PC-3 (cell line): ENCODE data around the gene PPP6R1. TPM values are rescaled to one million over a fixed set of nuclear protein-coding genes. Genes with fewer than 3 reads are reported as not detected.

Experiments used
- ATAC-seq: fragments of 200-7000 bp; cut with Tn5 transposase; 2 replicates; pipeline ENCODE4 v1.9.1; 2020; ENCODE audit warnings: mild to moderate bottlenecking, moderate library complexity
- BruUV-seq: library from RNA; stranded (reverse); fragments of 400-500 nt; replicated peaks from 2 replicates; lab custom pipeline; 2021; lab: Mats Ljungman, UMichigan
- CTCF ChIA-PET: fragments of 300-600 bp; sonication (Branson Sonifier 250); formaldehyde crosslinking; loops from one replicate; lab custom pipeline; 2022; ENCODE audit warnings: antibody characterized with exemption; lab: Charles Lee
- POLR2A ChIA-PET: fragments of 300-600 bp; sonication (Branson Sonifier 250); formaldehyde crosslinking; loops from one replicate; lab custom pipeline; 2022; ENCODE audit warnings: antibody characterized with exemption; ENCODE audit not compliant: unreplicated experiment; lab: Charles Lee
- DNase-seq: peaks from one replicate; pipeline ENCODE4 v3.0.0-alpha.2; 2015
- H2AFZ ChIP-seq: fragments of 300-600 bp; sonication (generic); 2 replicates; pipeline ENCODE4 v1.6.0; 2016; ENCODE audit warnings: antibody characterized with exemption, low read length
- H3F3A ChIP-seq: fragments of 300-600 bp; sonication (generic); one replicate; pipeline ENCODE4 v1.6.0; 2017; ENCODE audit warnings: antibody characterized with exemption, low read length, control low read depth, mild to moderate bottlenecking; ENCODE audit not compliant: unreplicated experiment
- H3K27ac ChIP-seq: fragments of 300-600 bp; sonication (generic); 2 replicates; pipeline ENCODE4 v1.5.1; 2016; ENCODE audit warnings: mild to moderate bottlenecking, low read length
- H3K27me3 ChIP-seq: fragments of 300-600 bp; sonication (generic); 2 replicates; pipeline ENCODE4 v1.6.1; 2016; ENCODE audit warnings: low read length, mixed read lengths
- H3K36me3 ChIP-seq: fragments of 300-600 bp; sonication (generic); 2 replicates; pipeline ENCODE4 v1.6.1; 2016; ENCODE audit warnings: low read depth, mixed run types, low read length, mixed read lengths
- H3K4me1 ChIP-seq: fragments of 300-600 bp; sonication (generic); 2 replicates; pipeline ENCODE4 v1.5.1; 2016; ENCODE audit warnings: low read length; ENCODE audit not compliant: insufficient read depth
- H3K4me2 ChIP-seq: fragments of 300-600 bp; sonication (generic); 2 replicates; pipeline ENCODE4 v1.6.0; 2016; ENCODE audit warnings: low read length
- H3K4me3 ChIP-seq: fragments of 300-600 bp; sonication (generic); 2 replicates; pipeline ENCODE4 v1.5.1; 2016; ENCODE audit warnings: mild to moderate bottlenecking, low read length, mixed read lengths
- H3K79me2 ChIP-seq: fragments of 300-600 bp; sonication (generic); 2 replicates; pipeline ENCODE4 v1.6.1; 2017; ENCODE audit warnings: low read length, mixed read lengths
- H3K9ac ChIP-seq: fragments of 300-600 bp; sonication (generic); 2 replicates; pipeline ENCODE4 v1.6.0; 2016; ENCODE audit warnings: mild to moderate bottlenecking, low read length
- H3K9me2 ChIP-seq: fragments of 300-600 bp; sonication (generic); replicated peaks from 2 replicates; pipeline ENCODE4 v1.6.1; 2016; ENCODE audit warnings: mixed run types, low read length, mixed read lengths
- H3K9me3 ChIP-seq: fragments of 300-600 bp; sonication (generic); 2 replicates; pipeline ENCODE4 v1.6.1; 2016; ENCODE audit warnings: low read length, mixed read lengths
- H4K20me1 ChIP-seq: fragments of 300-600 bp; sonication (generic); 2 replicates; pipeline ENCODE4 v1.6.1; 2016; ENCODE audit warnings: low read length, mixed read lengths
- EZH2 ChIP-seq: fragments of 300-600 bp; sonication (generic); IDR thresholded peaks from one replicate; pipeline ENCODE4 v1.6.1; 2017; ENCODE audit warnings: antibody characterized with exemption, mild to moderate bottlenecking, low read length; ENCODE audit not compliant: unreplicated experiment
- EZH2phosphoT487 ChIP-seq: fragments of 300-600 bp; sonication (generic); IDR thresholded peaks from 2 replicates; pipeline ENCODE4 v1.6.1; 2018; ENCODE audit warnings: mild to moderate bottlenecking, antibody characterized with exemption, low read length, borderline replicate concordance
- intact Hi-C: fragments of 100-400 bp; cut with micrococcal nuclease; formaldehyde crosslinking; loops from 2 replicates; pipeline ENCODE4 v1.9.0; 2023
- total RNA-seq: library from RNA; depleted of rRNA; stranded (reverse); fragments of >200 nt; gene quantifications from 2 replicates; pipeline ENCODE4 v1.2.3, GENCODE V29; 2014
- TF ChIP-seq, protein P1 (sequence below): fragments of 300-600 bp; sonication (generic); conservative IDR thresholded peaks from 2 replicates; pipeline ENCODE4 v1.5.1; 2017; ENCODE audit warnings: antibody characterized with exemption, low read depth, mild to moderate bottlenecking, low read length

PPP6R1 gene
- total RNA-seq, 1 experiment from 2014 or later, result 159 TPM

GRCh38 chr19:55248166-55248675, 10.6 kb downstream of the PPP6R1 start:
- H3K27me3 ChIP-seq, result no peaks in the 10 kb centered on the region
- TF ChIP-seq, protein P1, sequence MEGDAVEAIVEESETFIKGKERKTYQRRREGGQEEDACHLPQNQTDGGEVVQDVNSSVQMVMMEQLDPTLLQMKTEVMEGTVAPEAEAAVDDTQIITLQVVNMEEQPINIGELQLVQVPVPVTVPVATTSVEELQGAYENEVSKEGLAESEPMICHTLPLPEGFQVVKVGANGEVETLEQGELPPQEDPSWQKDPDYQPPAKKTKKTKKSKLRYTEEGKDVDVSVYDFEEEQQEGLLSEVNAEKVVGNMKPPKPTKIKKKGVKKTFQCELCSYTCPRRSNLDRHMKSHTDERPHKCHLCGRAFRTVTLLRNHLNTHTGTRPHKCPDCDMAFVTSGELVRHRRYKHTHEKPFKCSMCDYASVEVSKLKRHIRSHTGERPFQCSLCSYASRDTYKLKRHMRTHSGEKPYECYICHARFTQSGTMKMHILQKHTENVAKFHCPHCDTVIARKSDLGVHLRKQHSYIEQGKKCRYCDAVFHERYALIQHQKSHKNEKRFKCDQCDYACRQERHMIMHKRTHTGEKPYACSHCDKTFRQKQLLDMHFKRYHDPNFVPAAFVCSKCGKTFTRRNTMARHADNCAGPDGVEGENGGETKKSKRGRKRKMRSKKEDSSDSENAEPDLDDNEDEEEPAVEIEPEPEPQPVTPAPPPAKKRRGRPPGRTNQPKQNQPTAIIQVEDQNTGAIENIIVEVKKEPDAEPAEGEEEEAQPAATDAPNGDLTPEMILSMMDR, result no peak
- TF ChIP-seq EZH2phosphoT487 (no peak), EZH2 (no peak)
- no peaks in the 10 kb centered on the region for H3K9me2 ChIP-seq
- no peak for ATAC-seq
- CTCF ChIA-PET, result no interaction called here
- H3K4me2 ChIP-seq, result peak overlapping the region; percentile 45; the same call in 1 of the 2 replicates
- POLR2A ChIA-PET, result interaction anchor here (0.5 to 1.0 kb wide), 2 partner anchors 8 to 29 kb away, joined by 3 to 6 read pairs; no protein-coding TSS in a partner anchor
- H3K4me3 ChIP-seq, result no peak overlapping the region
- peaks cover 41% of the 10 kb centered on the region; the same call in 1 of the 2 replicates for H3K36me3 ChIP-seq
- peaks cover 77% of the 10 kb centered on the region for H3K79me2 ChIP-seq
- no peak for DNase-seq
- peaks cover 43% of the 10 kb centered on the region for H3K4me1 ChIP-seq
- H3K9me3 ChIP-seq, result no peaks in the 10 kb centered on the region
- peak overlapping the region; percentile 17; the same call in 1 of the 2 replicates for H3K9ac ChIP-seq
- peaks cover 61% of the 10 kb centered on the region for H4K20me1 ChIP-seq
- H3K27ac ChIP-seq, result peak overlapping the region; percentile 73
- H3F3A ChIP-seq, result no peaks in the 10 kb centered on the region
- intact Hi-C loops, result no loop called here
- BruUV-seq, result no TSS peak
- H2AFZ ChIP-seq, result no peak overlapping the region

- CTCF ChIA-PET, result no interaction called here
- ATAC-seq, result peak; percentile 62
Observed at GRCh38 chr19:55247621-55248099, 11.2 kb downstream of the PPP6R1 start.

More at GRCh38 chr19:55247621-55248099, 11.2 kb downstream of the PPP6R1 start:
- POLR2A ChIA-PET, result interaction anchor here (0.5 to 1.0 kb wide), 2 partner anchors 8 to 28 kb away, joined by 3 to 6 read pairs; no protein-coding TSS in a partner anchor
- H2AFZ ChIP-seq, result no peak overlapping the region
- H3K4me2 ChIP-seq, result peak overlapping the region; percentile 45; the same call in 1 of the 2 replicates
- H3K79me2 ChIP-seq, result peaks cover 71% of the 10 kb centered on the region
- peak; percentile 74 for DNase-seq
- H3K9me3 ChIP-seq, result no peaks in the 10 kb centered on the region
- no peaks in the 10 kb centered on the region for H3K27me3 ChIP-seq
- no peak overlapping the region for H3K4me3 ChIP-seq
- peaks cover 56% of the 10 kb centered on the region for H4K20me1 ChIP-seq
- H3K4me1 ChIP-seq, result peaks cover 38% of the 10 kb centered on the region
- H3K27ac ChIP-seq, result peak overlapping the region; percentile 81
- BruUV-seq, result no TSS peak
- no peaks in the 10 kb centered on the region for H3F3A ChIP-seq
- intact Hi-C loops, result no loop called here
- peak overlapping the region; percentile 37 for H3K9ac ChIP-seq
- no peaks in the 10 kb centered on the region for H3K9me2 ChIP-seq
- no peak for TF ChIP-seq EZH2phosphoT487
- no peak for TF ChIP-seq EZH2
- TF ChIP-seq, protein P1, result no peak
- peaks cover 43% of the 10 kb centered on the region for H3K36me3 ChIP-seq
